ENCODE measurements around the gene TUNAR. TPM values are rescaled to one million over a fixed set of nuclear protein-coding genes. Genes with fewer than 3 reads are reported as not detected.

The TUNAR gene
- total RNA-seq (2021; ENCODE audit: unreplicated experiment) (0.10 TPM), Bru-seq, nascent RNA (percentile 2 among the genes with signal in this experiment), BruChase-seq, experiment 1, labeled RNA remaining after a 2-hour chase (percentile 2 among the genes with signal in this experiment), BruChase-seq, experiment 2, labeled RNA remaining after a 6-hour chase (not detected)
- not detected for polyA plus RNA-seq (2012; ENCODE audit: insufficient read length)
- long read RNA-seq, result 0 reads

GRCh38 chr14:95876761-95877538 lies at the start of gene TUNAR:
TUNAR (plus strand) TSS chr14:95876832.
- TF ChIP-seq, protein P1, sequence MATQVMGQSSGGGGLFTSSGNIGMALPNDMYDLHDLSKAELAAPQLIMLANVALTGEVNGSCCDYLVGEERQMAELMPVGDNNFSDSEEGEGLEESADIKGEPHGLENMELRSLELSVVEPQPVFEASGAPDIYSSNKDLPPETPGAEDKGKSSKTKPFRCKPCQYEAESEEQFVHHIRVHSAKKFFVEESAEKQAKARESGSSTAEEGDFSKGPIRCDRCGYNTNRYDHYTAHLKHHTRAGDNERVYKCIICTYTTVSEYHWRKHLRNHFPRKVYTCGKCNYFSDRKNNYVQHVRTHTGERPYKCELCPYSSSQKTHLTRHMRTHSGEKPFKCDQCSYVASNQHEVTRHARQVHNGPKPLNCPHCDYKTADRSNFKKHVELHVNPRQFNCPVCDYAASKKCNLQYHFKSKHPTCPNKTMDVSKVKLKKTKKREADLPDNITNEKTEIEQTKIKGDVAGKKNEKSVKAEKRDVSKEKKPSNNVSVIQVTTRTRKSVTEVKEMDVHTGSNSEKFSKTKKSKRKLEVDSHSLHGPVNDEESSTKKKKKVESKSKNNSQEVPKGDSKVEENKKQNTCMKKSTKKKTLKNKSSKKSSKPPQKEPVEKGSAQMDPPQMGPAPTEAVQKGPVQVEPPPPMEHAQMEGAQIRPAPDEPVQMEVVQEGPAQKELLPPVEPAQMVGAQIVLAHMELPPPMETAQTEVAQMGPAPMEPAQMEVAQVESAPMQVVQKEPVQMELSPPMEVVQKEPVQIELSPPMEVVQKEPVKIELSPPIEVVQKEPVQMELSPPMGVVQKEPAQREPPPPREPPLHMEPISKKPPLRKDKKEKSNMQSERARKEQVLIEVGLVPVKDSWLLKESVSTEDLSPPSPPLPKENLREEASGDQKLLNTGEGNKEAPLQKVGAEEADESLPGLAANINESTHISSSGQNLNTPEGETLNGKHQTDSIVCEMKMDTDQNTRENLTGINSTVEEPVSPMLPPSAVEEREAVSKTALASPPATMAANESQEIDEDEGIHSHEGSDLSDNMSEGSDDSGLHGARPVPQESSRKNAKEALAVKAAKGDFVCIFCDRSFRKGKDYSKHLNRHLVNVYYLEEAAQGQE (IDR thresholded peaks at IDR 0.05; ENCODE audit: insufficient read depth in 1 of 2, low read depth in 2 of 2, low read length in 1 of 2), result no peak
- TF ChIP-seq, protein P2, sequence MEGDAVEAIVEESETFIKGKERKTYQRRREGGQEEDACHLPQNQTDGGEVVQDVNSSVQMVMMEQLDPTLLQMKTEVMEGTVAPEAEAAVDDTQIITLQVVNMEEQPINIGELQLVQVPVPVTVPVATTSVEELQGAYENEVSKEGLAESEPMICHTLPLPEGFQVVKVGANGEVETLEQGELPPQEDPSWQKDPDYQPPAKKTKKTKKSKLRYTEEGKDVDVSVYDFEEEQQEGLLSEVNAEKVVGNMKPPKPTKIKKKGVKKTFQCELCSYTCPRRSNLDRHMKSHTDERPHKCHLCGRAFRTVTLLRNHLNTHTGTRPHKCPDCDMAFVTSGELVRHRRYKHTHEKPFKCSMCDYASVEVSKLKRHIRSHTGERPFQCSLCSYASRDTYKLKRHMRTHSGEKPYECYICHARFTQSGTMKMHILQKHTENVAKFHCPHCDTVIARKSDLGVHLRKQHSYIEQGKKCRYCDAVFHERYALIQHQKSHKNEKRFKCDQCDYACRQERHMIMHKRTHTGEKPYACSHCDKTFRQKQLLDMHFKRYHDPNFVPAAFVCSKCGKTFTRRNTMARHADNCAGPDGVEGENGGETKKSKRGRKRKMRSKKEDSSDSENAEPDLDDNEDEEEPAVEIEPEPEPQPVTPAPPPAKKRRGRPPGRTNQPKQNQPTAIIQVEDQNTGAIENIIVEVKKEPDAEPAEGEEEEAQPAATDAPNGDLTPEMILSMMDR (IDR thresholded peaks at IDR 0.05), result no peak
- TF ChIP-seq POLR2AphosphoS5 (IDR thresholded peaks at IDR 0.05; ENCODE audit: low read depth, low read length) (no peak), SIN3A (IDR thresholded peaks at IDR 0.05; ENCODE audit: borderline replicate concordance, insufficient read depth, low read depth, low read length) (no peak), TCF7L2 (IDR thresholded peaks at IDR 0.05; ENCODE audit: low read depth, low read length) (no peak)
- H3K4me1 ChIP-seq (ENCODE audit: control insufficient read depth, insufficient read depth, low read length), result no peaks in the 10 kb centered on the region
- H3K9me3 ChIP-seq (ENCODE audit: control insufficient read depth, insufficient read depth, low read depth, low read length), result no peaks in the 10 kb centered on the region
- intact Hi-C loops (cut with micrococcal nuclease; ENCODE audit: unreplicated experiment), result no loop called here
- no peak for ATAC-seq
- no TSS peak for BruUV-seq (replicated peaks)
- CTCF ChIA-PET, result no interaction called here
- DNase-seq (ENCODE audit: low read depth, low spot score), result no peak
- POLR2A ChIA-PET, result no interaction called here
- H3K27me3 ChIP-seq (ENCODE audit: control insufficient read depth, insufficient read depth, low read length), result peaks cover 5% of the 10 kb centered on the region
- H3K36me3 ChIP-seq (ENCODE audit: control insufficient read depth, insufficient read depth, low read length), result no peaks in the 10 kb centered on the region
- in situ Hi-C loops (cut with HindIII; ENCODE audit: low pct_unique_long_range_greater_than_20kb, low sequenced_read_pairs), result no loop called here
- H3K27ac ChIP-seq (ENCODE audit: low read length), result no peak within 1 kb of the TSS
- no peak within 1 kb of the TSS; a peak in 1 of 4 replicates for H3K4me3 ChIP-seq (ENCODE audit: low read depth in 2 of 2, low read length in 2 of 2)

DNA sequence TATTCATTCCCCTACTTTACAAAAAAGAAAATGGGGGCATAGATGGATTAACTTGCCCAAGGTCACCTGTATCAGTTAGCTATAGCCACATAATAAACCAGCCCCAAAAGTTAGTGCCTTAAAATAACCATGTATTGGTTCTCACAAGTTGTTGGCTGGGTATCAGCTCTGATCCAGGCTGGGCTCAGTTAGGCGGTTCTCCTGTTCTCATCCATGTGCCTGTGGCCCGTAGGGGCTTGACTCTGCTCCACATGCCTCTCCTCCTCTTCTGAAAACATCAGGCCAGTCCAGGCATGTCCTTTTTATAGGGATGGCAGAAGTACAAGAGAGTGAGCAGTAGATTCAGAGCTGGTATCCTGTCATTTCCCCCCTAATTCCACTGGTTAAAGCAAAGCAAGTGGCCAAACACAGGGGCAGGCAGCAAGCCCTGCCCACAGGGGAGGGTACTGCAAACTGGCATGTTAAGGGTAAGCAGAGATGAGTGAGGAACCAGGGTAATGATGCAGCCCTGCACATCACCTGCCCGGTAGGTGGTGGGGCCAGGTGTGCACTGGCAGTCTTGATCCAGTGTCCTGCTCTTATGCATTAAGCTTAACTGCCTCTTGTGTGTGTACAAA lies 47.9 kb upstream of the TUNAR start:
- no peak for ATAC-seq
- Histone ChIP-seq H3K27ac (ENCODE audit: low read length) (no peak overlapping the region), H3K9me3 (ENCODE audit: control insufficient read depth, insufficient read depth, low read depth, low read length) (no peaks in the 10 kb centered on the region), H3K27me3 (ENCODE audit: control insufficient read depth, insufficient read depth, low read length) (no peaks in the 10 kb centered on the region; the same call in 1 of the 2 replicates), H3K36me3 (ENCODE audit: control insufficient read depth, insufficient read depth, low read length) (no peaks in the 10 kb centered on the region), H3K4me3 (ENCODE audit: low read depth in 2 of 2, low read length in 2 of 2) (no peak overlapping the region), H3K4me1 (ENCODE audit: control insufficient read depth, insufficient read depth, low read length) (no peaks in the 10 kb centered on the region)
- in situ Hi-C loops (cut with HindIII; ENCODE audit: low pct_unique_long_range_greater_than_20kb, low sequenced_read_pairs) (no loop called here), intact Hi-C loops (cut with micrococcal nuclease; ENCODE audit: unreplicated experiment) (no loop called here)
- no TSS peak for BruUV-seq (replicated peaks)
- DNase-seq (ENCODE audit: low read depth, low spot score), result no peak
- ChIA-PET POLR2A (no interaction called here), CTCF (no interaction called here)
- TF ChIP-seq, protein P1 (IDR thresholded peaks at IDR 0.05; ENCODE audit: insufficient read depth in 1 of 2, low read depth in 2 of 2, low read length in 1 of 2), result no peak
- TF ChIP-seq SIN3A (IDR thresholded peaks at IDR 0.05; ENCODE audit: borderline replicate concordance, insufficient read depth, low read depth, low read length) (no peak), POLR2AphosphoS5 (IDR thresholded peaks at IDR 0.05; ENCODE audit: low read depth, low read length) (no peak), TCF7L2 (IDR thresholded peaks at IDR 0.05; ENCODE audit: low read depth, low read length) (no peak)
- TF ChIP-seq, protein P2 (IDR thresholded peaks at IDR 0.05), result no peak
